ENCODE results near the gene EYA3.

DNA sequence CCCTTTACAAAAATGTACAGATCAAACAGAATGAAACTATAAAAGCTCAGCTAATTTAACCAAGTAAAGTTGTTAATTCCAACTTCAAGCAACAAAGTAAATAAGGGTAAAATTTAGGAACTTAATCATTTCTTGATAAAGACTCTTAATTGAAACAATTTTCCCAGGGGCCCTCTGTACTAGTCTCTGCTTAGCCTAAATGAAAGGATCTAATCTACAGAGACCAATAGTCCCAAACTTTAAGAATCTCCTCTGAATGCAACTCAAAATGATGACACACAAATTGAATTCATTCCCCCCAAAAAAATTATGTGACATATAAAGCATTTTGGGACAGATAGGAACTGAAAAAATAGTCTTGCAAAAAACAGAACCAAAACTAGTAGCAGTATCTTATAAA is 16.6 kb downstream of the EYA3 start:
- TF ChIP-seq, protein P1, sequence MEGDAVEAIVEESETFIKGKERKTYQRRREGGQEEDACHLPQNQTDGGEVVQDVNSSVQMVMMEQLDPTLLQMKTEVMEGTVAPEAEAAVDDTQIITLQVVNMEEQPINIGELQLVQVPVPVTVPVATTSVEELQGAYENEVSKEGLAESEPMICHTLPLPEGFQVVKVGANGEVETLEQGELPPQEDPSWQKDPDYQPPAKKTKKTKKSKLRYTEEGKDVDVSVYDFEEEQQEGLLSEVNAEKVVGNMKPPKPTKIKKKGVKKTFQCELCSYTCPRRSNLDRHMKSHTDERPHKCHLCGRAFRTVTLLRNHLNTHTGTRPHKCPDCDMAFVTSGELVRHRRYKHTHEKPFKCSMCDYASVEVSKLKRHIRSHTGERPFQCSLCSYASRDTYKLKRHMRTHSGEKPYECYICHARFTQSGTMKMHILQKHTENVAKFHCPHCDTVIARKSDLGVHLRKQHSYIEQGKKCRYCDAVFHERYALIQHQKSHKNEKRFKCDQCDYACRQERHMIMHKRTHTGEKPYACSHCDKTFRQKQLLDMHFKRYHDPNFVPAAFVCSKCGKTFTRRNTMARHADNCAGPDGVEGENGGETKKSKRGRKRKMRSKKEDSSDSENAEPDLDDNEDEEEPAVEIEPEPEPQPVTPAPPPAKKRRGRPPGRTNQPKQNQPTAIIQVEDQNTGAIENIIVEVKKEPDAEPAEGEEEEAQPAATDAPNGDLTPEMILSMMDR (IDR thresholded peaks at IDR 0.05) = no peak
- no peak for TF ChIP-seq POLR2A (IDR thresholded peaks at IDR 0.05)

Data from esophagus squamous epithelium (tissue), 4 donors.